Activated naive CD8-positive, alpha-beta T cell treated with anti-CD3 and anti-CD28 coated beads for 36 hours (primary cell): ENCODE data around the gene PLEKHM3. TPM values are rescaled to one million over a fixed set of nuclear protein-coding genes. Genes with fewer than 3 reads are reported as not detected.

Experiments
- total RNA-seq, 2 experiments: library from RNA; stranded (reverse); gene quantifications; one replicate each; pipeline ENCODE4 v1.2.3, GENCODE V29; 2021

The PLEKHM3 gene
- total RNA-seq, 2 experiments from 2014 or later: 4.5 to 4.8 TPM

Other genes with a start within 250 kb of the PLEKHM3 start
- gene CRYGD, start 99.0 kb upstream of the PLEKHM3 start, total RNA-seq: not detected
- not detected for gene CRYGC, start 104.3 kb upstream of the PLEKHM3 start, total RNA-seq
- gene CRYGB, start 120.6 kb upstream of the PLEKHM3 start, total RNA-seq: not detected
- gene CRYGA, start 138.1 kb upstream of the PLEKHM3 start, total RNA-seq: not detected
- not detected for gene C2orf80, start 164.5 kb upstream of the PLEKHM3 start, total RNA-seq
- gene IDH1, start 229.5 kb upstream of the PLEKHM3 start, total RNA-seq: 10 to 100 TPM; 14.3 to 18.3 TPM
- gene PIKFYVE, start 240.7 kb upstream of the PLEKHM3 start, total RNA-seq: 10 to 100 TPM; 13.5 to 13.6 TPM